Measurements from ENCODE around the gene VPS13C.

The VPS13C gene

DNA sequence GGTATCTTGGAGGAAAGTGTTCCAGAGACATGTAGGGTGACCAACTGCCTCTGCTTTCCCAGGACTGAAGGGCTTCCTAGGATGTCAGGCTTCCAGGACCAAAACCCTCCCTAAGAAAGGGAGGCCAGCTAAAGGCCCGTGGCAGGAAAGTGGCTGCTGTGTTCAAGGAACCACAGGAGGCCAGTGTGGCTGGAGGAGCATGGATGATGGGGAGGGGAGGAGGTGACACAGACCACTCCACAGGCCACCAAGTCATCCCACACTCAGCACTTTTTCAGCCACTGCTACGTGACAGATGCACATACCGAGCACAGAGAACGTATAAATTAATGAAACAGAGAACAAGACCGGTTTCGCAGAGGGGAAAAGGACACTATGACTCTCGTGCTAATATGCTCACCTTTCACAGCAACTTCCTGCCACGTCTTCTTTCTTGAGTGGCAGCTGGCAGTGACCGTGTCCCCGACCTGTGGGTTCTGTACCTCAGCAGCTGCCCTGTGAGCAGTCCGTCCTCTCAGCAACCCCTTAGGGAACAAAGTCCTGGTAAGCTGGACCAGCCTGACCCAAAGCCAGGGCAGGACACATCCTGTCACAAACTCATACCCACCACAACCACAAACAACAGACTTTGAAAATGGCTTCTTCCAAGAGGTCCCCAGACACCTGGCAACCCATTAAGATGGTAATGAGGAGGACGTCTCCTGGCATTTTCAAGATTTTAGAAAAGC lies 244.7 kb downstream of the VPS13C start:
- no peak for DNase-seq

- no peak for DNase-seq
Observed at GRCh38 chr15:61812476-61812875, 247.8 kb downstream of the VPS13C start.

DNA sequence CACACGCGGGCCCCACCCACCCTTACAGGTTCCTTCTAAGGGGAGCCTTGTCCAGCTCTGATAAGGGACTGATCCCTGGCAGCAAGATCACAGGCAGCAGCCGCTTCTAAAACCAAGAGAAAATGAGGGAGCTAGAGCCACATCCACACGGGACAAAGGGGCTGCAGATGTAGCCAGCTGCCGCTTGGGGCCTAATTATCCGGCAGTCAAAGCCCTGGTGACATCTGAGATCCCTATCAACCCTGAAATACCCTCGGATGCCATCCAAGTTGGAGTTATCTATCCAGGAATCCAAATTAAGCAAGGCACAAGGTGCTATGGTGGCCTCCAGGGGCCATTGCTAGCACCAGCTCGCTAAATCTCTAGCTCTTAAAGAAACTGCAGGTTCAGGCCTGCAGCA lies 248.3 kb downstream of the VPS13C start:
- DNase-seq: no peak

- no peak for DNase-seq
Observed at GRCh38 chr15:61809216-61809615, 251.0 kb downstream of the VPS13C start.

GRCh38 chr15:61807281-61807929 lies 252.8 kb downstream of the VPS13C start:
- DNase-seq: no peak
